ENCODE data around the gene AHCYL2.
"Not testable (repeated sequence)": the region's sequence is repeated elsewhere in the genome, so short reads cannot be mapped to it uniquely, and the experiment has no call there.

The AHCYL2 gene

DNA sequence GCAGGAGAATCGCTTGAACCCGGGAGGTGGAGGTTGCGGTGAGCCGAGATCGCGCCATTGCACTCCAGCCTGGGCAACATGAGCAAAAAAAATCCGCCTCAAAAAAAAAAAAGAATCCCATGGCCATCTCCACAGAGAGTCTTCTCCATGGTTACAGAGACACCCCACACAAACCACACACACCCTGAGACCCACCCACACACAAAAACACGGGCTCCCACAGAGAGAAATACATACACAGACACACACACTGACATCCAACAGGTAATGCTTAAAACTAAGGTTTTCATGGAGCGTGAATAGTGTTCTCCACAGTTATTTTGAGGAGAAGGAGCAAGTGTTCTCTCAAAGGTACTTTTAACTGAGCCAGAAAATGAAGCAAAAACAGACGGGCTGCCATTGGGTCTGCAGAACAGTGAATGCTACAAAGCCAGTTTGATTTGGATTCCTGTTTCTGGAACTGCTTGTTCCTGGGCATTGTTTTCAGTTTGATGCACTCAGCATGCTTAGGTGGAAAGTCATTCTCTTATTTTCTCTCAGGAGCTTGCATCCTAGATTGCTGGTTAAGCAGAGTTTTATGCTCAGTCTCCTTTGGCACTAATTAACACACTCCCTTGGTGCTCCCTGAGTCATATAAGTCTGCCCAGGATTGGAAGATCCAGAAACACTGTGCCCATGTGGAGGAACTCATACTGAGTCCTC is 15.4 kb downstream of the AHCYL2 start:
- DNase-seq = peak in 6 of 58 donors; percentile 5 to 50 (median 17)

DNA sequence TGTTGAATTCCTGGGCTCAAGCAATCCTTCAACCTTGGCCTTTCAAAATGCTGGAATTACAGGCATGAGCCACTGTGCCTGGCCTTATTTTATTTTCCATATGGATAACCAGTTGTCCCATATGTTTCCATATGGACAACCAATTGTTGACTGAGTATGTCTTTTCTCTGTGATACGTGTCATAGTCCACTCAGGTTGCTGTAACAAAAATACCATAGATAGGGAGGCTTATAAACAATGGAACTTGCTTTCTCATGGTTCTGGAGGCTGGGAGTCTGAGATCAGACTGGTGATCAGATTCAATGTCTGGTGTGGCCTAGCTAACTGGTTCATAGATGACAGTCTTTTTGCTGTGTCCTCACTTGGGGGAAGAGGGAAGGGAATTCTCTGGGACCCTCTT is 19.4 kb downstream of the AHCYL2 start:
- DNase-seq = no peak

GRCh38 chr7:129245533-129245932 is 20.7 kb downstream of the AHCYL2 start:
- no peak for DNase-seq

DNA sequence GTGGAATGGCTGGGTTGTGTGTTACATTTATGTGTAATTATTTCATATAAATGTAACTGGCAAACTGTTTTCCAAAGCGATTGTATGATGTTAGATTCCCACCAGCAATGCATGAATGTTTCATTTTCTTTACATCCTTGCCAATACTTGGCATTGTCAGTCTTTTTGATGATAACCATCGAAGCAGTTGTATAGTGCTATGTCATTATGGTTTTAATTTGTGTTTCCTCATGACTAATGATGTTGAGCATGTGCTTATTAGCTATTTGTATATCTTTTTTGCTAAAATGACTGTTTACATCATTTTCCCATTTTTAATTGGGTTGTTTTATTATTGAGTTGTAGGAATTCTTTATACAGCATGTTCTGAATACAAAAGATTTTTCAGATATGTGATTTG is 22.3 kb downstream of the AHCYL2 start:
- DNase-seq = no peak

DNA sequence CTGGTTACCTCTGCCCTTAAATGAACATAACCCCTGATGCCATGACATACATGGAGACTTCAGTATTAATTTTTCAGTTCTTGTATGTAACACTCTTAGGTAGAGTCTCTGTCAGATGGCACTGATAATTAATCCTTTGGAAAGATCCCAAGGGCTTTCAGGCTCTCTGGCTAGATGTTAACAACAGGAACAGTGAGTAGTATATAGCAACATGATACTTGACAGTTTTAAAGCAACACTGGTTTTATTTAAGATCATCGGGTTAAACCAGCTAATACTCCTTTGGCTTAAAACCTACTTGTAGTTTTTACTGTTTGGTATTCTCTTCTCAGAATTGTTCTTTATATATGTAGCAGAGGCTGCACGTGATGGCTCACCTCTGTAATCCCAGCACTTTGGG is 27.3 kb downstream of the AHCYL2 start:
- no peak for DNase-seq

- not testable (repeated sequence) for DNase-seq
These were observed 27.8 kb downstream of the AHCYL2 start for GRCh38 chr7:129252603-129253002.

DNA sequence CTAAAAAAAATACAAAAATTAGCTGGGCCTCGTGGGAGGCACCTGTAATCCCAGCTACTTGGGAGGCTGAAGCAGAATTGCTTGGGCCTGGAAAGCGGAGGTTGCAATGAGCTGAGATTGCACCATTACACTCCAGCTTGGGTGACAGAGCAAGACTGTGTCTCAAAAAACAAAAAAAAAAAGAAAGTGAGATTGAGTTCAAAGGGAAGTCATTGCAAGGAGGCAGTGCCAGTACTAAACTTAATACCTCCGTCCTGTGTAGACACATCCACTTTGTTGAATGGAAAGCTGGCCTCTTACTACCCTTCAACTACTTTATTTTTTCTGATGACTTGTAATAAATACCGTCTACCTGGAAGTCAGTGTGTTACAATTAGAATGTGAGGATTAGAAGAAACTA is 31.0 kb downstream of the AHCYL2 start:
- no peak for DNase-seq

DNA sequence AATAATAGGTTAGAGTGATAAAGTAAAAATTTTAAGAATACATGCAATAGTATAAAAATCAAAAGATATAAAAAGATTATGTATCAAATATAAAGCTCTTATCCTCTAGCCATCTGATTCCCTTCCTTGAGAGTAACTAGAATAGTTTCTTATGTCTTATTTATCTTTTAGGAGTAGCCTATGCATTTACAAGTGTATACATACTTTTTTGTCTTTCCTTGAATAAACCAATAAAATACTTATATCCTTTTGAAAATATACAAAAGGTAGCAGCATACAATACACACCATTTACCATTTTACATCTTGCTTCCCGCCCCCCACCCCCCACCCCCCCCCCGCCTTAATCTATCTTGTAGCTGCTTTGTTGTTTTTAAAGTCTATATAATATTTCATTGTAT is 31.4 kb downstream of the AHCYL2 start:
- no peak for DNase-seq

DNA sequence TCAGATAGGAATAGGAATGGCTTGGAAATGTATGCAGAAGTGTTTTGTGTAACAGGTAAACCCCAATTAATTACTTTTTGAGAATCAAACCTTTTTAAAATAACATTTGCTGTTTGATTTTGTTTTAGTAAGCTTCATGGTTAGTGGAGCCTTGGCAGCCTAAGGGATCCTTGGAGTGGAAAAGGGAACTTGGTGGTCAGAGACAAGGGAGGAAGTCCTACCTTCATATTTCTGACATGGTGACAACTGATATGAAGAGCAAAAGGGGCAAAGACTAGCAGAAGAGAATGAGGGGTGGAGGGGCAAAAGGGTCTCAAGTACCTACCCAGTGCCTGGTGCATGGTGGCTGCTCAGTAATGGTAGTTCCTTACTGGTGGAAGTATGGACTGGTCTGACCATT is 32.3 kb downstream of the AHCYL2 start:
- DNase-seq = no peak

DNA sequence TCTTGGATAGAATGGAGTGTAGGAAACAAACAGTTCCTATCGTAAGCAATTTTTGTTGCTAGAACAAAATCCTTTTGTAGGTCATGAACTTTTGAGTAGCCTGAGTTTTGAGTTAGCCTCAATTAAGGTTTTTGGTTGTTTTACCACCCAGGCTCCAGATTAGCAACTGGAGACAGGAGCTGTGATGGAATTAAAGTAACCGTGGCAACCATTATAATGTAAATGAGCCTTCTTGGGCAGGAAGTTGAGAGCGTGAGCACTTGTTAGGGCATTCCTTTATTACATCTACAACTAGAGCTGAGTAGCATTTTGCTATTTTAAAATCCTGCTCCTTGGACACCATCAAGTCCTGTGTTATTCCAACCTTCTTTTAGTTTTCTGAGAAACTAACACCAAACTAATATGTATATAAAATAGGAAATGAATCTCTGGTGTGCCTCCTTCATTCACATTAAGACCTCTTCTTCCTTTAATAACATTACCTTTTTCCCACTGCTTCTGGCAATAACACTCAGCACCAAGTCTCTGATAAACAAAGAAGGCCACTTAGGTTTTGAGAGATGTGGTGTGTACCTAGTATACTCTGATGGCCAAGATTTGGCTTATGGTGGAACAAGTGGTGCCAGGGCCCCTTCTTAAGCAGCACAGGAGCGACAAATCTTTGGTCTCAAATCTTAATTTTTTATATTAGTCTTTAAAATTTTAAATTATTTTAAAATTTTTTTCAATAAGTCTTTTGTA is 34.0 kb downstream of the AHCYL2 start:
- DNase-seq = peak in 6 of 58 donors; percentile 1 to 72 (median 26)

GRCh38 chr7:129262324-129262723 is 37.5 kb downstream of the AHCYL2 start:
- no peak for DNase-seq

- no peak for DNase-seq
These were observed 38.3 kb downstream of the AHCYL2 start for GRCh38 chr7:129263168-129263567.

DNA sequence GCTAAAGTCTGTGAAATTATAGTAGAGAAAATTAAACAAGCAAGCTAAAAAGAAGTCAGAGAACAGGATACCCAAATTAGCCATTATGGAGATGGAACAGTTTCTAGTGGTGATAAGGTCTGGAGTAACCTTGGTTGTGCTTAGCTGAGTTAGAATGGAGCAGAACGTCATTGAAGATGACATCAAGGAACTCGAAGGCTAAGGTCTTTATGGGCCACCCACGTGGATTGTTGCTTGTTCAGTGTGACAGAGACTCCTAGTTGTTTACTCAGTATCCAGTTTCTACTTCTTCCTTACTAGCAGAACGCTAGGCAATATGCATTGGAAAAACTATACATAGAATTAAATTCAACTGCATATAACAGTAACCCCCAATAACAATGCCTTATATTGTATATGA is 39.7 kb downstream of the AHCYL2 start:
- DNase-seq = no peak

- DNase-seq = no peak
These were observed 40.5 kb downstream of the AHCYL2 start for GRCh38 chr7:129265328-129265727.

- DNase-seq = no peak
These were observed 41.4 kb downstream of the AHCYL2 start for GRCh38 chr7:129266181-129266580.

DNA sequence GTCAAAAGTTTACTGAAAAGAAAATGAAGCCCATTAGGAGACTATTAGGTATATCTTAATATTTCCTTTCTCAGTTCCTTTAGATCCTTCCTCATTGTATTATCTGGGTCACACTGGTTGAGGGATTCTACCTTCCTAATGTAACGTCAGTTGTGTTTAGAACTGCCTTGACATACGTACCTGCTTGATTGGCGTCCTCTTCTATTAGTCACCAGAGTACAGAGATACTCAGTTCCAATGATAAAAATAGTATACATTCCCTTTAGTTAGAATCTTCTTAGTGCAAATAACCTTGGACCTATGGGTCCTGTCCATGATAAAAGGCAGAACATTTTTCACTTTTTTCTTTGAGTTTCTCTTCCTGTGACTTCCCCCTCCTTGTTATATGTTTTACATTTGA is 45.2 kb downstream of the AHCYL2 start:
- no peak for DNase-seq

GRCh38 chr7:129271500-129272355 is 46.9 kb downstream of the AHCYL2 start:
- peak in 13 of 58 donors; percentile 2 to 48 (median 13) for DNase-seq

DNA sequence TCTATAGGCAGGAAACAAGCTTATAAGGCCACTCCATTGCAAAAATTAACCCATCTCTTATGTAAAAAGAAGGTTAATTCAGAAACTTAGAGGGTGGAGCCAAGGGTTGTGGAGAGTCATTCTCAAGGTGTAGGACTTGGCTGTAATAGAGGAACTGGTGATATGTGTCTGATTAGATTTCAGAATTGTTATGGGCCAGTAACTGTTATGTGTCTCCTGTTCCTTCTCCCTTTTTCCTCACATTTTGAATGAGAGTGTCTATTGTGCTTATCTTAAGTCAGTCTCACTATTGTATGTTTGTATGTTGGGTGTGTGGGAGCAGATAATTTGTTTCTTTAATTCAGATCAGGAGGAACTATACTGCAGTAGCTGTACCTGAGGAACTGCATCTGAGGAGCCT is 49.1 kb downstream of the AHCYL2 start:
- no peak for DNase-seq

DNA sequence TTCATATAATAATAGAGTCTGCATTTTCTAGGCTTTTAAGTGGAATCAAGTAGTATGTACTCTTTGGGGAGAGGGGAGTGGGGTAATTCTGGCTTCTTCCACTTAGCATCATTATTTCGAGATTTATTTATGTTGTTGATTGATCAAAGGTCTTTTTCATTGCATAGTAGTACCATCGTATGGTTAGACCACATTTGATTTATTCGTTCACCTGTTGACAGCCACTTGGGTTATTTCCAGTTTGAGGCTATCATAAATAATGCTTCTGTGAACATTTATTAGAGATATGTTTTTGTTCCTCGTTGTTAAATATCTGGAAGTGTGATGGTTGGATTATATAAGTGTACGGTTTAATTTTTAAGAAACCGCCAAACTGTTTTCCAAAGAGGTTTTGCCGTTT is 52.8 kb downstream of the AHCYL2 start:
- DNase-seq = no peak

DNA sequence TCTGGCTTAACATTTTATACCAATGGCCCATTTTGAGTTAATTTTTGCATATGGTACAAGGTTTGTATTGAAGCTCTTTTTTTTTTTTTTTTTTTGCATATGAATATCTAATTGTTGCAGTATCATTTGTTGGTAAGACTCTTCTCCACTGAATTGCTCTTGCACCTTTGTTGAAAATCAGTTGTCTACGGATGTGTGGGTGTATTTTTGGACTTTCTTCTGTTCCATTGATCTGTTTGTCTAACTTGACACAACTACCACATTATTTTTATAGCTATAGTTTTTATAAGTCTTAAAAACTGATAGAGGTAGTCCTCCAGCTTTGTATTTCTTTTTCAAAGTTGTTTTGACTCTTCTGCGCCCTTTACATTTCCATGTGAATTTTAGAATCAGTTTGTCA is 53.9 kb downstream of the AHCYL2 start:
- no peak for DNase-seq

GRCh38 chr7:129279757-129280156 is 54.9 kb downstream of the AHCYL2 start:
- DNase-seq = no peak

- no peak for DNase-seq
These were observed 56.3 kb downstream of the AHCYL2 start for GRCh38 chr7:129281163-129281562.

All from anterior cingulate cortex (tissue), 58 donors.